Hepatocyte (in vitro differentiated cells): ENCODE results near the gene VAV2. TPM values are rescaled to one million over a fixed set of nuclear protein-coding genes. Genes with fewer than 3 reads are reported as not detected.

ENCODE experiments used
- DNase-seq: peaks from one replicate; pipeline ENCODE4 v3.0.0-alpha.2; 2016; ENCODE audit warnings: low spot score
- H2AFZ ChIP-seq: fragments of 200-600 bp; sonication (generic); 2 replicates; pipeline ENCODE4 v1.6.0; 2016; ENCODE audit warnings: antibody characterized with exemption, mild to moderate bottlenecking
- H3K27ac ChIP-seq: fragments of 200-600 bp; sonication (generic); 2 replicates; pipeline ENCODE4 v1.5.1; 2016; ENCODE audit warnings: mild to moderate bottlenecking
- H3K27me3 ChIP-seq: fragments of 200-600 bp; sonication (generic); 2 replicates; pipeline ENCODE4 v1.6.1; 2016
- H3K36me3 ChIP-seq: fragments of 200-600 bp; sonication (generic); replicated peaks from 2 replicates; pipeline ENCODE4 v1.5.1; 2016; ENCODE audit warnings: low read depth; ENCODE audit not compliant: insufficient read depth
- H3K4me1 ChIP-seq: fragments of 200-600 bp; sonication (generic); 2 replicates; pipeline ENCODE4 v1.5.1; 2016; ENCODE audit warnings: mild to moderate bottlenecking, moderate library complexity; ENCODE audit not compliant: insufficient read depth
- H3K4me2 ChIP-seq: fragments of 200-600 bp; sonication (generic); 2 replicates; pipeline ENCODE4 v1.6.0; 2016
- H3K4me3 ChIP-seq: fragments of 200-600 bp; sonication (generic); 2 replicates; pipeline ENCODE4 v1.5.1; 2016; ENCODE audit warnings: mild to moderate bottlenecking
- H3K79me2 ChIP-seq: fragments of 200-600 bp; sonication (generic); 2 replicates; pipeline ENCODE4 v1.6.0; 2017; ENCODE audit warnings: mild to moderate bottlenecking
- H3K9me2 ChIP-seq: fragments of 200-600 bp; sonication (generic); replicated peaks from 2 replicates; pipeline ENCODE4 v1.6.0; 2017; ENCODE audit warnings: mild to moderate bottlenecking; ENCODE audit not compliant: insufficient read depth
- H3K9me3 ChIP-seq: fragments of 200-600 bp; sonication (generic); 2 replicates; pipeline ENCODE4 v1.5.1; 2016; ENCODE audit warnings: low read depth, mild to moderate bottlenecking
- H4K20me1 ChIP-seq: fragments of 200-600 bp; sonication (generic); 2 replicates; pipeline ENCODE4 v1.6.0; 2016; ENCODE audit warnings: mild to moderate bottlenecking; ENCODE audit not compliant: insufficient read depth, poor library complexity, severe bottlenecking
- EZH2 ChIP-seq: fragments of 200-600 bp; sonication (generic); IDR thresholded peaks from 2 replicates; pipeline ENCODE4 v1.6.1; 2016; ENCODE audit warnings: antibody characterized with exemption, mild to moderate bottlenecking, borderline replicate concordance
- EZH2phosphoT487 ChIP-seq: fragments of 200-600 bp; sonication (generic); IDR thresholded peaks from one replicate; pipeline ENCODE4 v1.6.1; 2018; ENCODE audit warnings: antibody characterized with exemption, mild to moderate bottlenecking, low read depth, moderate library complexity; ENCODE audit not compliant: unreplicated experiment, severe bottlenecking
- WGBS: methylation state at CpG from one replicate; pipeline ENCODE4 v1.1.6; 2016; ENCODE audit warnings: low lambda C conversion rate; ENCODE audit errors: missing lambda C conversion rate; 5-methylcytosine and 5-hydroxymethylcytosine counted together
- polyA plus RNA-seq: library from polyadenylated mRNA; unstranded; fragments of >200 nt; fragmentation: Nextera tagmentation; extraction: Ambion mirVana; gene quantifications from 2 replicates; pipeline ENCODE4 v1.2.1, GENCODE V29; 2016
- total RNA-seq: library from RNA; depleted of rRNA; stranded (reverse); fragments of >200 nt; gene quantifications from 2 replicates; pipeline ENCODE4 v1.2.3, GENCODE V29; 2014
- TF ChIP-seq, protein P1 (sequence below): fragments of 200-600 bp; sonication (generic); IDR thresholded peaks from 2 replicates; pipeline ENCODE4 v1.5.1; 2016; ENCODE audit warnings: antibody characterized with exemption, mild to moderate bottlenecking; ENCODE audit not compliant: poor library complexity

The VAV2 gene
- total and polyA plus RNA-seq, 2 experiments from 2014 or later = 24.9 to 27.7 TPM

DNA sequence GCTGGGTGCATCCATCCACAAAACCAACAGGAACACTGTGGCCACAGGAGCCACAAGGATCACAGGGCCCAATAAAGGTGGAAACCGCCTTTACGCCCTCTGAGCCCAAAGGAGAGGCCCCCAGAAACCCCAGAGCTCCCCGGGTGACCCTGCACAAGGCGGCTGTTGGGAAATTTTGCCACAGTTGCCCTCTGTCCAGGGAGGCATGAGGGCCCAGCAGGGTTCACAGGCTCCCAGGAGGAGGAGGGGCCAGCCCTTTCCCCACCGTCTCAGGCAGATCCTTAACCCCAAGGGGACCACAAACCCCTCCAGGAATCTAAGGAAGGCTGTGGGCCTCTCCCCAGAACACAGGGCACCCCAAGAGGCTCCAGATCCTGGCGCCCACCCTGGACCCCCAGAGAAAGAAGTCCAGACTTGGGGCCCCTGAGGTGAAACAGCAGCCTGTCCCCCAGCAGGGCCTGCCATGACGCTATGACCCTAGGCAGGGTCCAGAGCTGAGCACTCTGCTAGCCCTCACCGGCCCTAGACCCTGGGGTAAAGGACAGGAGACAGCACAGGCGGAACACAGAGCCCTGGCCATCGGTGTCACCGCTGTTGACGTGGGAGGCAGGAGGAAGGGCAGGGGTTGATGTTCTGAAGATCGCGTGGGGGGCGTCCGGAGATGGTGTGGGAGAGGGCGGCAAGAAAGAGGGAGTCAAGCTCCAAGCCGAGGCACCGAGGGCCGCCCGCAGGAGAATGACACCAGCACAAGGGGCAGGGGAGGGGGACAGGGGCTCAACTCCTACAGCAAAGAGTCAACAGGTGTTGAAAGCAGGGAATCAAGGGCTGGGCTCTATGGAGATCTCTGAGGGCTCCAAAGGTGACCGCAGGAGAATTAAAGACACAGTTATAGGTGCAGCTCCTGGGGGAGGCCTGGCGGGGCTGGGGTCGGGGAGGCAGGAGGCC is 97.5 kb downstream of the VAV2 start:
- Histone ChIP-seq H3K9me3 (no peaks in the 10 kb centered on the region), H3K27ac (peak overlapping the region; percentile 99), H3K4me2 (no peak overlapping the region), H3K27me3 (no peaks in the 10 kb centered on the region), H3K4me1 (peaks cover 21% of the 10 kb centered on the region), H3K4me3 (no peak overlapping the region), H4K20me1 (no peaks in the 10 kb centered on the region), H3K79me2 (peaks cover 65% of the 10 kb centered on the region), H3K9me2 (no peaks in the 10 kb centered on the region), H2AFZ (no peak overlapping the region), H3K36me3 (no peaks in the 10 kb centered on the region)
- WGBS = 90% methylated on average over 21 of the region's 24 CpGs
- no peak for DNase-seq
- TF ChIP-seq EZH2 (no peak), EZH2phosphoT487 (no peak)
- TF ChIP-seq, protein P1, sequence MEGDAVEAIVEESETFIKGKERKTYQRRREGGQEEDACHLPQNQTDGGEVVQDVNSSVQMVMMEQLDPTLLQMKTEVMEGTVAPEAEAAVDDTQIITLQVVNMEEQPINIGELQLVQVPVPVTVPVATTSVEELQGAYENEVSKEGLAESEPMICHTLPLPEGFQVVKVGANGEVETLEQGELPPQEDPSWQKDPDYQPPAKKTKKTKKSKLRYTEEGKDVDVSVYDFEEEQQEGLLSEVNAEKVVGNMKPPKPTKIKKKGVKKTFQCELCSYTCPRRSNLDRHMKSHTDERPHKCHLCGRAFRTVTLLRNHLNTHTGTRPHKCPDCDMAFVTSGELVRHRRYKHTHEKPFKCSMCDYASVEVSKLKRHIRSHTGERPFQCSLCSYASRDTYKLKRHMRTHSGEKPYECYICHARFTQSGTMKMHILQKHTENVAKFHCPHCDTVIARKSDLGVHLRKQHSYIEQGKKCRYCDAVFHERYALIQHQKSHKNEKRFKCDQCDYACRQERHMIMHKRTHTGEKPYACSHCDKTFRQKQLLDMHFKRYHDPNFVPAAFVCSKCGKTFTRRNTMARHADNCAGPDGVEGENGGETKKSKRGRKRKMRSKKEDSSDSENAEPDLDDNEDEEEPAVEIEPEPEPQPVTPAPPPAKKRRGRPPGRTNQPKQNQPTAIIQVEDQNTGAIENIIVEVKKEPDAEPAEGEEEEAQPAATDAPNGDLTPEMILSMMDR = no peak

- Histone ChIP-seq H3K27me3 (no peaks in the 10 kb centered on the region), H4K20me1 (no peaks in the 10 kb centered on the region), H3K27ac (peak overlapping the region; percentile 99), H3K9me3 (no peaks in the 10 kb centered on the region), H3K36me3 (no peaks in the 10 kb centered on the region), H3K9me2 (no peaks in the 10 kb centered on the region), H3K4me3 (no peak overlapping the region), H3K4me2 (peak overlapping the region; percentile 31), H2AFZ (no peak overlapping the region), H3K79me2 (peaks cover 68% of the 10 kb centered on the region), H3K4me1 (peaks cover 31% of the 10 kb centered on the region)
- WGBS = 92% methylated on average over 39 of the region's 40 CpGs
- TF ChIP-seq EZH2phosphoT487 = no peak
- TF ChIP-seq, protein P1 = no peak
- DNase-seq = no peak
These were observed 98.7 kb downstream of the VAV2 start for GRCh38 chr9:133893191-133893994.

DNA sequence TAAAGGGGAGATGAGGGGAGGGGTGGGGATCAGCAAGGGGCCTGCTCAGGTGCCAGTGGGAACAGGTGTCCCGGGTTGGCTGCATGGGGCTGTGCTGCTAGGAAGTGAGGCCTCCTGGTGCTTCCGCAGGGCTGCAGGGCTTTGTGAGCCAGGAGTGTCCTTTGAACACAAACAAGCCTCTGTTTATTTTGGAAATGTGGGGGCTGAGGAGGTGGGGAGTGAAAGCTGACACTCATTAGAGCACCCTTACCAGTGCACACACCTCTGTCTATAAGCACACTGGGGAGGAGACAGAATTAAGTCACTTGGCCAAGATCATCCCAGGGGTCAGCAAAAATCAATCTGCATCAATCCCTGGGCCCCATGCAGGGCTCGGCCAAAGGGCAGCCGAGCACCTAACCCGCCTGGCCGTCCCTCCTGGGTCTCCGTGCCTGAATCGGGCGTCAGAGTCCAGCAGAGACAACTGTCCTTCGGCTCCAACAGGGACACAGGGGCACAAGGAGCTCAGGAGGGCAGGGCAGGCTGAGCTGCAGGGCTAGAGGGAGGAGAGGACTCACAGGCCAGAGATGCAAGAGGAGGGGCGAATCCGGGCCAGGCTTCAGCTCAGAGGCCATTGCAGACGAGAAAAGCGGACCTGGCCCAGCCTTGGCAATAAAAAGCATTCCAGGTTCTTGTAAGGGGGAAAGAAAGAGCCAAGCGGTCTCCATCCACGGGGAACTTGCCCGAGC is 99.8 kb downstream of the VAV2 start:
- TF ChIP-seq EZH2phosphoT487 (no peak), EZH2 (no peak)
- TF ChIP-seq, protein P1 = no peak
- Histone ChIP-seq H3K4me2 (peak overlapping the region; percentile 31), H3K9me3 (no peaks in the 10 kb centered on the region), H3K27me3 (no peaks in the 10 kb centered on the region), H3K4me3 (no peak overlapping the region), H3K27ac (peak overlapping the region; percentile 99), H3K4me1 (peaks cover 41% of the 10 kb centered on the region), H2AFZ (no peak overlapping the region), H3K36me3 (no peaks in the 10 kb centered on the region), H3K9me2 (no peaks in the 10 kb centered on the region), H4K20me1 (no peaks in the 10 kb centered on the region), H3K79me2 (peaks cover 68% of the 10 kb centered on the region)
- DNase-seq = peak; percentile 77
- 41% methylated on average over 16 of the region's 17 CpGs for WGBS
